Esophagus squamous epithelium (tissue), 5 donors: ENCODE results near the gene KCNMB2. TPM values are rescaled to one million over a fixed set of nuclear protein-coding genes. Genes with fewer than 3 reads are reported as not detected.
"Not testable (repeated sequence)": the region's sequence is repeated elsewhere in the genome, so short reads cannot be mapped to it uniquely, and the experiment has no call there.

ENCODE experiments used
- DNase-seq: peaks from one replicate; lab custom pipeline; 2025; lab: John Stamatoyannopoulos, UW
- H3K27ac ChIP-seq, 4 donors: fragments of 200-600 bp; sonication (generic); one replicate each; pipeline ENCODE4 v1.5.1; 2016 to 2019; ENCODE audit warnings: mild to moderate bottlenecking in 1 of 4
- H3K27me3 ChIP-seq, 4 donors: fragments of 200-600 bp; sonication (generic); 1 replicate in 3 of 4; 2 replicates in 1 of 4; pipeline versions ENCODE4 v1.5.1 to v1.6.0; 2017 to 2021; ENCODE audit warnings: antibody characterized with exemption in 1 of 4
- H3K36me3 ChIP-seq, 3 donors: fragments of 200-600 bp; sonication (generic); one replicate each; pipeline ENCODE4 v1.5.1; 2016 to 2019
- H3K4me1 ChIP-seq, 3 donors: fragments of 200-600 bp; sonication (generic); one replicate each; pipeline ENCODE4 v1.5.1; 2017 to 2019
- H3K4me3 ChIP-seq, 4 donors: fragments of 200-600 bp; sonication (generic); 1 replicate in 3 of 4; 2 replicates in 1 of 4; pipeline ENCODE4 v1.5.1; 2016 to 2019; ENCODE audit warnings: mild to moderate bottlenecking in 2 of 4, moderate library complexity in 1 of 4
- H3K9me3 ChIP-seq, 3 donors: fragments of 200-600 bp; sonication (generic); one replicate each; pipeline ENCODE4 v1.5.1; 2016 to 2019
- CTCF ChIP-seq, 6 experiments: fragments of 450-650 bp in 4 of 6; fragments of 200-600 bp in 2 of 6; sonication (generic) in 2 of 6; IDR thresholded peaks; one replicate each; pipeline ENCODE4 v1.5.1; 2016 to 2019; ENCODE audit warnings: antibody characterized with exemption in 6 of 6, mild to moderate bottlenecking in 4 of 6, moderate library complexity in 4 of 6
- POLR2A ChIP-seq, 4 donors: fragments of 450-650 bp; IDR thresholded peaks; one replicate each; pipeline ENCODE4 v1.6.1; 2017; ENCODE audit warnings: antibody characterized with exemption in 4 of 4, mild to moderate bottlenecking in 4 of 4, moderate library complexity in 3 of 4
- whole genome bisulfite sequencing, 2 donors: methylation state at CpG; one replicate each; pipeline ENCODE4 v1.1.5; 2018; 5-methylcytosine and 5-hydroxymethylcytosine counted together
- intact Hi-C: fragments of 100-400 bp; cut with DNase I; formaldehyde crosslinking; loops from one replicate; pipeline ENCODE4 v1.15.0; 2022
- total RNA-seq, 4 donors: library from RNA; depleted of rRNA; stranded (reverse); fragments of >200 nt; gene quantifications; one replicate each; pipeline ENCODE4 v1.1.0, GENCODE V29; 2016
- donor health status: DM: yes; HTN: yes; CAD: no.

KCNMB2 gene
- total RNA-seq, 4 donors from 2014 or later: 0.19 TPM; not detected in 3

DNA sequence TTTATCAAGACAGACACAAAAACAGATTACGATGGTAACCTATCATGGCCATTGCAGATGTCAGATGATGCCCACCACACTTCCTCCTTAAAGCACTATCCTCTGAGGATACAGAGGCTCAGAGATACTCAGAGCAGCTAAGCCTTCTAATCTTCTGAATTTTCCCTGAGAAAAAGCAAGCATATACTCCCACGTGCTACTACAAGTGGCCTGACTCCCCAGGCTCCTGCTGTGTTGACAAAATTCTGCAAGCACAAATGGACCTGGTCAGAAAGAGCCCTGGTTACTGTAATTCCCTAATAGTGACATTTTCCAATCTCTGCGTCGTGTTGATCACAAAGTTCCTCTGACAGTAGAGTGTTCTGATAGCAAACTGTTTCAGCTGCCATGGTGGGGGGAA, 207.1 kb downstream of the KCNMB2 start:
- intact Hi-C loops: no loop called here
- H3K27ac ChIP-seq: no peak overlapping the region
- no peaks in the 10 kb centered on the region for H3K36me3 ChIP-seq
- 74 to 84% methylated on average over 4 of the region's 4 CpGs for whole genome bisulfite sequencing, 2 donors
- no peaks in the 10 kb centered on the region for H3K9me3 ChIP-seq
- H3K4me3 ChIP-seq: no peak overlapping the region
- DNase-seq: no peak
- TF ChIP-seq CTCF (IDR thresholded peaks at IDR 0.05) (no peak), POLR2A (IDR thresholded peaks at IDR 0.05) (no peak)
- H3K27me3 ChIP-seq: no peaks in the 10 kb centered on the region
- no peaks in the 10 kb centered on the region for H3K4me1 ChIP-seq

DNA sequence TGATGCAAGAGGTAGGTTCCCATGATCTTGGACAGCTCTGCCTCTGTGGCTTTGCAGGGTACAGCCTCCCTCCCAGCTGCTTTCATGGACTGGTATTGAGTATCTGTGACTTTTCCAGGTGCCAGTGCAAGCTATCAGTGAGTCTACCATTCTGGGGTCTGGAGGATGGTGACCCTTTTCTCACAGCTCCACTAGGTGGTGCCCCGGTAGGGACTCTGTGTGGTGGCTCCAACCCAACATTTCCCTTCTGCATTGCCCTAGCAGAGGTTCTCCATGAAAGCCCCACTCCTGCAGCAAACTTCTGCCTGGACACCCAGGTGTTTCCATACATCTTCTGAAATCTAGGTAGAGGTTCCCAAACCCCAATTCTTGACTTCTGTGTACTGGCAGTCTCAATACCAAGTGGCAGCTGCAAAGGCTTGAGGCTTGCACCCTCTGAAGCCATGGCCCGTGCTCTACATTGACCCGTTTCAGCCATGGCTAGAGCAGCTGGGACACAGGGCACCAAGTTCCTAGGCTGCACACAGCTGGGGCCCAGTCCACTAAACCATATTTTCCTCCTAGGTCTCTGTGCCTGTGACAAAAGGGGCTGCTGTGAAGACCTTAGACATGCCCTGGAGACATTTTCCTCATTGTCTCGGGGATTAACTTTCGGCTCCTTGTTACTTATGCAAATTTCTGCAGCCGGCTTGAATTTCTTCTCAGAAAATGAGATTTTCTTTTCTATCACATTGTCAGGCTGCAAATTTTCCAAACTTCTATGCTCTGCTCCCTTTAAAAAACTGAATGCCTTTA, 209.8 kb downstream of the KCNMB2 start:
- H3K9me3 ChIP-seq, H3K36me3 ChIP-seq, DNase-seq, H3K27me3 ChIP-seq, H3K4me1 ChIP-seq, H3K4me3 ChIP-seq, H3K27ac ChIP-seq, intact Hi-C loops: not testable (repeated sequence)
- WGBS, 2 donors: 59 to 93% methylated on average over 5 to 6 of the region's 6 CpGs

GRCh38 chr3:178748874-178749273, 212.6 kb downstream of the KCNMB2 start:
- WGBS, 2 donors: 67 to 81% methylated on average over 3 of the region's 3 CpGs
- no peak for DNase-seq

GRCh38 chr3:178749471-178749870, 213.2 kb downstream of the KCNMB2 start:
- no peak overlapping the region for H3K4me3 ChIP-seq
- no peaks in the 10 kb centered on the region for H3K9me3 ChIP-seq
- TF ChIP-seq POLR2A (IDR thresholded peaks at IDR 0.05): no peak
- no peak for TF ChIP-seq CTCF (IDR thresholded peaks at IDR 0.05)
- H3K4me1 ChIP-seq: no peaks in the 10 kb centered on the region
- WGBS, 2 donors: 63 to 72% methylated on average over 2 of the region's 2 CpGs
- H3K27me3 ChIP-seq: no peaks in the 10 kb centered on the region
- intact Hi-C loops: no loop called here
- H3K36me3 ChIP-seq: no peaks in the 10 kb centered on the region
- DNase-seq: no peak
- no peak overlapping the region for H3K27ac ChIP-seq

More at GRCh38 chr3:178748874-178749273, 212.6 kb downstream of the KCNMB2 start:
- H3K4me3 ChIP-seq: no peak overlapping the region
- no peak overlapping the region for H3K27ac ChIP-seq
- no peaks in the 10 kb centered on the region for H3K27me3 ChIP-seq
- intact Hi-C loops: no loop called here
- H3K36me3 ChIP-seq: no peaks in the 10 kb centered on the region
- H3K9me3 ChIP-seq: no peaks in the 10 kb centered on the region
- H3K4me1 ChIP-seq: no peaks in the 10 kb centered on the region
- no peak for TF ChIP-seq POLR2A (IDR thresholded peaks at IDR 0.05)
- no peak for TF ChIP-seq CTCF (IDR thresholded peaks at IDR 0.05)

DNA sequence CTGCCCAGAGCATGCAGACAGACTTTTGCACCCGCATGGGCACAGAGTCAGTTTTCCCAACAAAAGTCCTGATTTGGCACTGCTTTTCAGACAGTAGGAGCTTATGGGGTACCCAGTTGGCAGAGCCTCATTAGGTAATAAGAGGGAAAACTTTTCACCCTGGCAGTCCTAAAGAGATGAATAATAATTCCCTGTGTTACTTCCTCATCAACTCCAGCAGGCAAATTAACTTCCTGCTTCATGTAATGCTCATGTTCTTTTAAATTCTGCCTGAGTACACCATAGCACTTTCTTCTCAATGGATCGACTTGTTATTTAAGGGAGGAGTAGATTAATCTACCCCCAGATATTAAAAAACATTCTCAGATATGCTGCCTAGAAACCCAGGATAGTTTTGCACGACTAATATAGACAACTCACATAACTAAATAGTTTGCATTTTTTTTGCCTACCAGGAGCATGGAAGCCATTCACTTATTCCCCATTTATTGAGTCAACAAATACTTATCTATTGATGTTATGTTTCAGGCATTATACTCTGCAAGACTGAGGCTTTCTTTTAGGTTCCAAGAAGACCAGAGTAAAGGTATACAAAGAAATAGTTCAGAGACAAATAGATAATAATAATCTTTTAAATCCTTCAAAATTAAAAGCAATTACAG, 214.5 kb downstream of the KCNMB2 start:
- Histone ChIP-seq H3K9me3 (no peaks in the 10 kb centered on the region), H3K27me3 (no peaks in the 10 kb centered on the region), H3K4me1 (no peaks in the 10 kb centered on the region), H3K27ac (no peak overlapping the region), H3K36me3 (no peaks in the 10 kb centered on the region), H3K4me3 (no peak overlapping the region)
- intact Hi-C loops: no loop called here
- TF ChIP-seq CTCF (IDR thresholded peaks at IDR 0.05) (no peak), POLR2A (IDR thresholded peaks at IDR 0.05) (no peak)
- no peak for DNase-seq
- WGBS, 2 donors: 63 to 69% methylated on average over 3 of the region's 3 CpGs
